ENCODE measurements around the gene PSMF1.
"Not testable (repeated sequence)": the region's sequence is repeated elsewhere in the genome, so short reads cannot be mapped to it uniquely, and the experiment has no call there.

PSMF1 gene

DNA sequence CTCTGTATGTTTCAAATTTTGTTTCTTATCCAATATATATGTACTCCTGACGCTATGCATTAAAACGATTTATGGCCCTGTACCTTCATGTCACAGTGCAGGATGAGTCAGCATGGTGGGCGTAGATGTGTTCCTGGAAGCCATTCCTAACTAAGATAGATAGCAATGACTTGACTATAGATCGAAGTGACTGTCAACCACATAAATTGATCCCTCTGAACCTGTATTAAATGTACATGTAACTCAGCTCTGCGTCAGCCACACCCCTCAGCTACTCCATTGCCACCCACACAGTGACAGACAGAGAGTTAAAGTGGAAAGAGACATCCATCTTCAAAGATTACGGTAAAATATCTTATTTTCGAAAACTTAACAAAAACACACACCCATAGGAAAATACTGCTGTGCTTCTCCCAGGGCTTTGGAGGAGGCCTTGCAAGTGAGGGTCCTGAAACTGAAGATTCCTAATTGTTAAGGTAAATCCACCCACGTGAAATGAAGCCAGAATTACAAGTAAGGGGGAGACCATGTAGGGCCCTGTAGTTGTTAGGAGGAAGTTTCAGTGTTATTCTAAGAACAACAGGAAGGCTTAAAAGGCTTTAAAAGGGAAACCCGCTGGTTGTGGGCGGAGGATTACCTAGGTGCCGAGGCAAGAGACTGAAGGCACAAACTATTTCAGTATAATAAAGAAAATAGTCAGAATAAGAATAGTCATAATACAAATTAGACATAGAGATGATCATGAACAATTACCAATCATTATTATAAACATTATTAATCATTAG, 97.2 kb downstream of the PSMF1 start:
- no peak for DNase-seq (ENCODE audit: low read depth in 2 of 2)

DNA sequence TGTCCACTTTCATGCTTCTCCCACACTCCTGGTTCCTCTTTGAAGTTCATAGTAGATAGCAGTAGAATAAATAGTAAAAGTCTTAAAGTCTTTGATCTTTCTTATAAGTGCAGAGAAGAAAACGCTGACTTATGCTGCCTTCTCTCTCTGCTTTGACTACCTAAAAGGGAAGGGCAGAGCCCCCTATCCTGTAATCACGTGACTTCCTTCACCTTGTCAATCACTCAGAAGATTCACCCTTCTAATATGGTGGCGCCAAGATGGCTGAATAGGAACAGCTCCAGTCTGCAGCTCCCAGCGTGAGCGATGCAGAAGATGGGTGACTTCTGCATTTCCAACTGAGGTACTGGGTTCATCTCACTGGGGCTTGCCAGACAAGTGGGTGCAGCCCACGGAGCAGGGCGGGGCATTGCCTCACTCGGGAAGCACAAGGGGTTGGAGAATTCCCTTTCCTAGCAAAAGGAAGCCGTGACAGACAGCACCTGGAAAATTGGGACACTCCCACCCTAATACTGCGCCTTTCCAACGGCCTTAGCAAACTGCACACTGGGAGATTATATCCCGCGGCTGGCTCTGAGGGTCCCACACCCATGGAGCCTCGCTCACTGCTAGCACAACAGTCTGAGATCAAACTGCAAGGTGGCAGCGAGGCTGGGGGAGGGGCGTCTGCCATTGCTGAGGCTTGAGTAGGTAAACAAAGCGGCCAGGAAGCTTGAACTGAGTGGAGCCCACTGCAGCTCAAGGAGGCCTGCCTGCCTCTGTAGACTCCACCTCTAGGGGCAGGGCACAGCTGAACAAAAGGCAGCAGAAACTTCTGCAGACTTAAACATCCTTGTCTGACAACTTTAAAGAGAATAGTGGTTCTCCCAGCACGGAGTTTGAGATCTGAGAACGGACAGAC, 98.4 kb downstream of the PSMF1 start:
- DNase-seq (ENCODE audit: low read depth in 2 of 2) = not testable (repeated sequence)
